GM23248 (cell line): ENCODE data around the gene PTCH1.

ENCODE experiments used
- EZH2 ChIP-seq: fragments of 200-600 bp; sonication (generic); IDR thresholded peaks from 2 replicates; pipeline ENCODE4 v1.6.1; 2018; ENCODE audit warnings: antibody characterized with exemption, mild to moderate bottlenecking; ENCODE audit not compliant: insufficient read depth, poor library complexity, severe bottlenecking
- EZH2phosphoT487 ChIP-seq: fragments of 200-600 bp; sonication (generic); IDR thresholded peaks from 2 replicates; pipeline ENCODE4 v1.6.1; 2018; ENCODE audit warnings: antibody characterized with exemption, moderate library complexity, mild to moderate bottlenecking, low read depth; ENCODE audit not compliant: insufficient read depth

GRCh38 chr9:95511952-95512708, 4.6 kb downstream of the PTCH1 start:
- no peak for TF ChIP-seq EZH2
- TF ChIP-seq EZH2phosphoT487 = no peak
